Gastrocnemius medialis (tissue), 4 donors: Measurements from ENCODE around the gene CD52. TPM values are rescaled to one million over a fixed set of nuclear protein-coding genes. Genes with fewer than 3 reads are reported as not detected.

ENCODE experiments used
- ATAC-seq, 2 donors: fragments of 150-250 bp; one replicate each; pipeline ENCODE4 v1.9.1; 2016
- DNase-seq, 2 donors: peaks; one replicate each; pipeline ENCODE4 v3.0.0-alpha.2; 2019
- H3K27ac ChIP-seq, 4 donors: fragments of 200-600 bp; sonication (generic); 1 replicate in 1 of 4; 2 replicates in 3 of 4; pipeline ENCODE4 v1.5.1; 2016 to 2018; ENCODE audit warnings: mild to moderate bottlenecking in 2 of 4, moderate library complexity in 1 of 4
- H3K27me3 ChIP-seq, 3 donors: fragments of 200-600 bp; sonication (generic) in 2 of 3; 1 replicate in 1 of 3; 2 replicates in 2 of 3; pipeline versions ENCODE4 v1.5.1 to v1.6.0; 2016 to 2019; ENCODE audit warnings: mild to moderate bottlenecking in 1 of 3, moderate library complexity in 1 of 3
- H3K36me3 ChIP-seq, 2 donors: fragments of 200-600 bp; sonication (generic) in 1 of 2; one replicate each; pipeline ENCODE4 v1.5.1; 2017 to 2018
- H3K4me1 ChIP-seq, 2 donors: fragments of 200-600 bp; sonication (generic) in 1 of 2; one replicate each; pipeline ENCODE4 v1.5.1; 2016 to 2017; ENCODE audit warnings: mild to moderate bottlenecking in 2 of 2
- H3K4me3 ChIP-seq, 4 donors: fragments of 200-600 bp; sonication (generic) in 3 of 4; 1 replicate in 1 of 4; 2 replicates in 3 of 4; pipeline ENCODE4 v1.5.1; 2016 to 2019; ENCODE audit warnings: mild to moderate bottlenecking in 2 of 4
- H3K9me3 ChIP-seq, 3 donors: fragments of 200-600 bp; sonication (generic) in 2 of 3; 1 replicate in 1 of 3; 2 replicates in 2 of 3; pipeline ENCODE4 v1.5.1; 2016 to 2019
- POLR2A ChIP-seq, 2 donors: fragments of 450-650 bp; IDR thresholded peaks; one replicate each; pipeline ENCODE4 v1.6.1; 2017; ENCODE audit warnings: antibody characterized with exemption in 2 of 2, mild to moderate bottlenecking in 2 of 2, moderate library complexity in 2 of 2
- in situ Hi-C, 4 donors: fragments of 200-750 bp; cut with MboI; loops; one replicate each; pipeline versions ENCODE4 v1.15.0 to v1.8.0; 2017; ENCODE audit warnings: low sequenced_read_pairs in 4 of 4
- intact Hi-C: fragments of 100-400 bp; cut with DNase I; formaldehyde crosslinking; loops from one replicate; pipeline ENCODE4 v1.15.1; 2023; ENCODE audit warnings: low total_unique reads
- total RNA-seq, 4 donors: library from RNA; depleted of rRNA; stranded (reverse); fragments of >200 nt; gene quantifications; one replicate each; pipeline versions ENCODE4 v1.1.0 to v1.2.3, GENCODE V29; 2016
- TF ChIP-seq, protein P1 (sequence below), 5 experiments: fragments of 450-650 bp in 3 of 5; fragments of 200-600 bp in 2 of 5; sonication (generic) in 2 of 5; IDR thresholded peaks in 4 of 5; conservative IDR thresholded peaks in 1 of 5; 1 replicate in 4 of 5; 2 replicates in 1 of 5; pipeline ENCODE4 v1.5.1; 2016 to 2019; ENCODE audit warnings: antibody characterized with exemption in 5 of 5, mild to moderate bottlenecking in 3 of 5, moderate library complexity in 3 of 5

Gene CD52, protein sequence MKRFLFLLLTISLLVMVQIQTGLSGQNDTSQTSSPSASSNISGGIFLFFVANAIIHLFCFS
- total RNA-seq, result 1 to 10 TPM in 2 of 4 donors, not detected in 2; 1.4 to 2.8 TPM

DNA sequence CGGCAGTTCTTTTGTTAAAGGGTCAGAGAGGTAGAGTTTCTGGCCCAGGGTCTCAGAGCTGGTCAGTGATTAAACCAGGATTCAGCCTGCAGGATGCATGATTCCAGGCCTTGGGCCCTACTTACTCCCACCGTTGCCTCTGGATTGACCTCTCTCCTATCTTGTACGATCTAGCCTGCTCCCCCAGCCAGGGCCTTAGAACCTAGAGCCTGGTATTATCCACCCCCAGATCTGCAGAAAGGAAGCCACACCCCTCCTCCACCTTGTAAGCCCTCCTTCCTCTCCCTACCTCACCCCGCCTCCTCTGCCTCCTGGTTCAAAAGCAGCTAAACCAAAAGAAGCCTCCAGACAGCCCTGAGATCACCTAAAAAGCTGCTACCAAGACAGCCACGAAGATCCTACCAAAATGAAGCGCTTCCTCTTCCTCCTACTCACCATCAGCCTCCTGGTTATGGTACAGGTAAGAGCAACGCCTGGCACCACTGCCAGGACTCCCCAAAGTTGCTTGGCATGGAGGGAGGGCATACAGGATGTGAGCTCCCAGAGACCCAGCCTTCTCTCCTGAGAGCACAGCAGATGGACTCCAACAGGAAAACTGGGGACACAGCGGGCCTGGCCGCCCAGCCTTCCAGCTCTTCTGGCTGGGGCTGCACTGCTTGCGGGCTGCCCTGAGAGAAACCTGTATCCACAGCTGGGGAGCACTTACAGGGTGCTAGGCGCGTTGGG lies at the start of gene CD52:
Gene CD52 (plus strand): TSS at position 347 of the 726 bp plus-strand sequence. CDS start 60 bp downstream, at position 407.
- H3K9me3 ChIP-seq, result no peaks in the 10 kb centered on the region
- intact Hi-C loops, result no loop called here
- no peaks in the 10 kb centered on the region for H3K27me3 ChIP-seq
- TF ChIP-seq, protein P1, sequence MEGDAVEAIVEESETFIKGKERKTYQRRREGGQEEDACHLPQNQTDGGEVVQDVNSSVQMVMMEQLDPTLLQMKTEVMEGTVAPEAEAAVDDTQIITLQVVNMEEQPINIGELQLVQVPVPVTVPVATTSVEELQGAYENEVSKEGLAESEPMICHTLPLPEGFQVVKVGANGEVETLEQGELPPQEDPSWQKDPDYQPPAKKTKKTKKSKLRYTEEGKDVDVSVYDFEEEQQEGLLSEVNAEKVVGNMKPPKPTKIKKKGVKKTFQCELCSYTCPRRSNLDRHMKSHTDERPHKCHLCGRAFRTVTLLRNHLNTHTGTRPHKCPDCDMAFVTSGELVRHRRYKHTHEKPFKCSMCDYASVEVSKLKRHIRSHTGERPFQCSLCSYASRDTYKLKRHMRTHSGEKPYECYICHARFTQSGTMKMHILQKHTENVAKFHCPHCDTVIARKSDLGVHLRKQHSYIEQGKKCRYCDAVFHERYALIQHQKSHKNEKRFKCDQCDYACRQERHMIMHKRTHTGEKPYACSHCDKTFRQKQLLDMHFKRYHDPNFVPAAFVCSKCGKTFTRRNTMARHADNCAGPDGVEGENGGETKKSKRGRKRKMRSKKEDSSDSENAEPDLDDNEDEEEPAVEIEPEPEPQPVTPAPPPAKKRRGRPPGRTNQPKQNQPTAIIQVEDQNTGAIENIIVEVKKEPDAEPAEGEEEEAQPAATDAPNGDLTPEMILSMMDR (IDR thresholded peaks at IDR 0.05 in 4 of 5, conservative IDR thresholded peaks at IDR 0.05 in 1 of 5), result no peak
- no peak for TF ChIP-seq POLR2A (IDR thresholded peaks at IDR 0.05)
- ATAC-seq (no peak), DNase-seq (no peak)
- in situ Hi-C loops, result no loop called here
- H3K4me3 ChIP-seq, result no peak within 1 kb of the TSS
- no peaks in the 10 kb centered on the region for H3K36me3 ChIP-seq
- peaks cover 4 to 5% of the 10 kb centered on the region in 2 donors for H3K4me1 ChIP-seq
- H3K27ac ChIP-seq, result no peak within 1 kb of the TSS

DNA sequence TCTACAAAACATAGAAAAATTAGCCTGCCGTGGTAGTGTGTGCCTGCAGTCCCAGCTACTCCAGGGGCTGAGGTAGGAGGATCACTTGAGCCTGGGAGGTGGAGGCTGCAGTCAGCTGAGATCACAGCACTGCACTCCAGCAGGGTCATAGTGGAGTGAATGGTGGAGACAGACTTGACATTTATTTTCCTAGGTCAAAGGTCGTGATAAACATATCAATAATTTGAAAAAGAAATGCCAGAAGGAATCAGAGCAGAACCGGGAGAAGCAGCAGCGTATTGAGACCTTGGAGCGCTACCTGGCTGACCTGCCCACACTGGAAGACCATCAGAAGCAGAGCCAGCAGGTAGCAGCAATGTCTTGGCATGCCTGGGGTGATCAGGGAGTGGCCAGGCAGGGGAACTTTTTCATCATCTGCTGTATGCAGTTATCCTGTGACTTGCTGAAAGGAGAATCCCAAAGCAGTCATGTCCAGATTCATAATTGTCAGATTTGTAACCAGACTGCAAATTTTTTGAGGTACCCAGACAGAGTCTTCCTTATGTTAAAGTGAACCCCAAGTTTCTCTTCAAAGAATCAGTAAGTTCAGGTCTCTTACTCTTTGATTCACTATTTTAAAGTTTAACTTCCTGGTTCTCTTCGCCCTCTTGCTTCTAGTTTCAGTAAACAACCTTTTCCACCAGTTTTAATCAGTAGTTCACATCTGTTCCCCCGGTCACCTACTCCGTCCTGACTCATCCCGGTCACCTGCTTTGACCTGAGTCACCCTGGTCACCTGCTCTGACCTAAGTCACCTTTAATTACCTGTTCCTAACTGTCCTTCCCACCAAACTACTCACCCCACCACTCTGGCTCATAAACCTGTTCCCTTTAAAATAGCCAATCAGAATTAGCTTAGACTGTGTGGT lies 49.2 kb upstream of the CD52 start:
- no peak for DNase-seq
- peak overlapping the region; percentile 56 to 79 (median 68) for H3K27ac ChIP-seq
- in situ Hi-C loops, result no loop called here
- H3K27me3 ChIP-seq, result no peaks in the 10 kb centered on the region
- no peak for TF ChIP-seq POLR2A (IDR thresholded peaks at IDR 0.05)
- TF ChIP-seq, protein P1 (IDR thresholded peaks at IDR 0.05 in 4 of 5, conservative IDR thresholded peaks at IDR 0.05 in 1 of 5), result no peak
- H3K9me3 ChIP-seq, result no peaks in the 10 kb centered on the region
- ATAC-seq, result no peak
- peaks cover 0 to 45% of the 10 kb centered on the region in 2 donors for H3K36me3 ChIP-seq
- intact Hi-C loops, result no loop called here
- H3K4me3 ChIP-seq, result no peak overlapping the region
- peaks cover 10 to 33% of the 10 kb centered on the region in 2 donors for H3K4me1 ChIP-seq

DNA sequence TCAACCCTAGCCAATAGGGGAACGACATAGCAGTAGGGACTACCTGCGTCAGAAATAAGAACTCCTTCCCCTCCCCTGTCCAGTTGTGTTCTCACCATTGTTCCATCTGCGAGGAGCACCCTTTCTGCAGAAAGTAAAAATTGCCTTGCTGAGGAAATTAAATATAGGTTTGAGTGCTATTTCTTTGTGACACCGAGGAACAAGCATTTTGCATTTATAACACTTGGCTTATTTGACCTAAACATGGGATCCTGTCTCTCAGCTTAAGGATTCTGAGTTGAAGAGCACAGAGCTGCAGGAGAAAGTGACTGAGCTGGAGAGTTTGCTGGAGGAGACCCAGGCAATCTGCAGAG lies 48.6 kb upstream of the CD52 start:
- Histone ChIP-seq H3K4me3 (no peak overlapping the region), H3K27ac (peak overlapping the region; percentile 56 to 79 (median 68)), H3K27me3 (no peaks in the 10 kb centered on the region), H3K36me3 (peaks cover 0 to 39% of the 10 kb centered on the region in 2 donors), H3K9me3 (no peaks in the 10 kb centered on the region), H3K4me1 (peaks cover 10 to 34% of the 10 kb centered on the region in 2 donors)
- ATAC-seq, result no peak
- in situ Hi-C loops (no loop called here), intact Hi-C loops (no loop called here)
- no peak for DNase-seq
- no peak for TF ChIP-seq POLR2A (IDR thresholded peaks at IDR 0.05)
- TF ChIP-seq, protein P1 (IDR thresholded peaks at IDR 0.05 in 4 of 5, conservative IDR thresholded peaks at IDR 0.05 in 1 of 5), result no peak

DNA sequence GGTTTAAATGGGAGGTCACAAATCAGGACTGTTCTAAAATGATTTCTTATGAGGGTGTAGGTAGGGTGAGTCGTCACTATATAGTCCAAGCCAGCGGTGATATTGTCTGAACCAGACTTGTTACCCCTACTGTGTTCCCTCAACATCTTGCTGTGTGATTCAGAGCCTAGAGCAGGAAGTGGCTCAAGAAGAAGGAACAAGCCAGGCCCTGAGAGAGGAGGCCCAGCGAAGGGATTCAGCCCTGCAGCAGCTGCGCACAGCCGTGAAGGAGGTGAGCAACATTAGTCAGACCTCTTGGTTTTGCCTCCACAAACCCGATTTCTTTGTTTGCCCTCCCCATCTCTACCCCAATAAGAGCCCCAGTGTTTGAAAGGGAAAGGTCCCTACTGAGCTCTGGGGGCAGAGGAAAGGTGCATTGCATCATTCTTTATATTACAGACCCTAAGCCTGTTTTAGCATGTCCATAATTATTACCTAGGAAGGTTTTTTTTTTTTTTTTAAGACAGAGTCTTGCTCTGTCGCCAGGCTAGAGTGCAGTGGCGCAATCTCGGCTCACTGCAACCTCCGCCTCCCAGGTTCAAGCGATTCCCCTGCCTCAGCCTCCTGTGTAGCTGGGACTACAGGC lies 42.8 kb upstream of the CD52 start:
- in situ Hi-C loops (loop anchor here in 2 of 4 donors (5.0 kb wide), 1 partner anchor 47 kb away; no protein-coding TSS in a partner anchor), intact Hi-C loops (loop anchor here (1.0 to 5.0 kb wide), 4 partner anchors 16 to 93 kb away; partner anchors contain the start of gene CEP85)
- no peaks in the 10 kb centered on the region for H3K9me3 ChIP-seq
- ATAC-seq, result no peak
- peaks cover 0 to 38% of the 10 kb centered on the region in 2 donors for H3K36me3 ChIP-seq
- H3K4me3 ChIP-seq, result no peak overlapping the region
- no peak for TF ChIP-seq POLR2A (IDR thresholded peaks at IDR 0.05)
- TF ChIP-seq, protein P1 (IDR thresholded peaks at IDR 0.05 in 4 of 5, conservative IDR thresholded peaks at IDR 0.05 in 1 of 5), result no peak
- H3K27me3 ChIP-seq, result no peaks in the 10 kb centered on the region
- H3K4me1 ChIP-seq, result peaks cover 56 to 66% of the 10 kb centered on the region in 2 donors
- peak overlapping the region; percentile 89 to 98 (median 93) for H3K27ac ChIP-seq
- DNase-seq, result no peak
